Gastrocnemius medialis (tissue), 4 donors: ENCODE measurements around the gene LDLRAD4.

Experiments
- POLR2A ChIP-seq, 2 donors: fragments of 450-650 bp; IDR thresholded peaks; one replicate each; pipeline ENCODE4 v1.6.1; 2017; ENCODE audit warnings: antibody characterized with exemption in 2 of 2, mild to moderate bottlenecking in 2 of 2, moderate library complexity in 2 of 2
- TF ChIP-seq, protein P1 (sequence below), 5 experiments: fragments of 450-650 bp in 3 of 5; fragments of 200-600 bp in 2 of 5; sonication (generic) in 2 of 5; IDR thresholded peaks in 4 of 5; conservative IDR thresholded peaks in 1 of 5; 1 replicate in 4 of 5; 2 replicates in 1 of 5; pipeline ENCODE4 v1.5.1; 2016 to 2019; ENCODE audit warnings: antibody characterized with exemption in 5 of 5, mild to moderate bottlenecking in 3 of 5, moderate library complexity in 3 of 5

DNA sequence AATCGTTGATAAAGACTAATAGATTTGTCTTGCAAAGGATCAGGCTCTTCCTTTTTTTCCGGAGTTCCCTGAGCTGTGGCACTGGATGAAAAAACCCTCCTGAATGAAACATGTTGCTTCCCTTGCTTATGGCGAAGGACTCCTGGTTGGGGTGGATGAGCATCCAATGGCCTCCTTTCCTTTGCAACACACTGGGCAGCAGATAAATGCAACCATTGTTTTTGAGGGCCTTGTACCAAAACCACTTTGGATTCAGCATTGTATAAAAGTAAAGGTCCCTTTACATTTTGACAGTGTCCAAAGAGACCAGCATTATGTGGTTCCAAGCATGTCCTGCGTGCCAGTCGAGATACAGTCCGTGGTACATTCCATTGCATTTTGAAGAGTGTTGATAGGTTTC lies 463.1 kb downstream of the LDLRAD4 start:
- TF ChIP-seq, protein P1, sequence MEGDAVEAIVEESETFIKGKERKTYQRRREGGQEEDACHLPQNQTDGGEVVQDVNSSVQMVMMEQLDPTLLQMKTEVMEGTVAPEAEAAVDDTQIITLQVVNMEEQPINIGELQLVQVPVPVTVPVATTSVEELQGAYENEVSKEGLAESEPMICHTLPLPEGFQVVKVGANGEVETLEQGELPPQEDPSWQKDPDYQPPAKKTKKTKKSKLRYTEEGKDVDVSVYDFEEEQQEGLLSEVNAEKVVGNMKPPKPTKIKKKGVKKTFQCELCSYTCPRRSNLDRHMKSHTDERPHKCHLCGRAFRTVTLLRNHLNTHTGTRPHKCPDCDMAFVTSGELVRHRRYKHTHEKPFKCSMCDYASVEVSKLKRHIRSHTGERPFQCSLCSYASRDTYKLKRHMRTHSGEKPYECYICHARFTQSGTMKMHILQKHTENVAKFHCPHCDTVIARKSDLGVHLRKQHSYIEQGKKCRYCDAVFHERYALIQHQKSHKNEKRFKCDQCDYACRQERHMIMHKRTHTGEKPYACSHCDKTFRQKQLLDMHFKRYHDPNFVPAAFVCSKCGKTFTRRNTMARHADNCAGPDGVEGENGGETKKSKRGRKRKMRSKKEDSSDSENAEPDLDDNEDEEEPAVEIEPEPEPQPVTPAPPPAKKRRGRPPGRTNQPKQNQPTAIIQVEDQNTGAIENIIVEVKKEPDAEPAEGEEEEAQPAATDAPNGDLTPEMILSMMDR (IDR thresholded peaks at IDR 0.05 in 4 of 5, conservative IDR thresholded peaks at IDR 0.05 in 1 of 5) = no peak
- TF ChIP-seq POLR2A (IDR thresholded peaks at IDR 0.05) = no peak
